ENCODE results near the gene CXCL3.

CXCL3 gene

DNA sequence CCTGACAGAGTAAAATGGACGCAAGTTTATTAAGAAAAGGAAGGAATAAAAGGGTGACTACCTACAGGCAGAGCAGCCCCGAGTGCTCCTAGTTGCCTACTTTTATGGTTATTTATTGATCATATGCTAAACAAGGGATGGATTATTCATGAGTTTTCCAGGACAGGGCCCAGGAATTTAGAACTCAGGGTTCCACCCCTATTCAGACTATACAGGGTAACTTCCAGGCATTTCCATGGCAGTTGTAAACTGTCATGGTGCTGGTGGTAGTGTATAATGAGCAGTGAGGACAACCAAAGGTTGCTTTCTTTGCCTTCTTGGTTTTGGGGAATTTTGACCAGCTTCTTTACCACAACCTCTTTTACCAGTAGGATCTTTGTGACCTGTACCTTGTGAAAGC lies 27.7 kb upstream of the CXCL3 start:
- Histone ChIP-seq H3K9me3 (ENCODE audit: control insufficient read depth, low read length) (no peaks in the 10 kb centered on the region), H3K4me1 (no peaks in the 10 kb centered on the region), H3K36me3 (ENCODE audit: control insufficient read depth, insufficient read depth, low read length) (peaks cover 3% of the 10 kb centered on the region), H3K27me3 (ENCODE audit: control insufficient read depth, insufficient read depth, low read length) (no peaks in the 10 kb centered on the region), H3K9ac (no peak overlapping the region), H3K4me3 (ENCODE audit: low read depth, low read length) (no peak overlapping the region), H3K79me2 (no peaks in the 10 kb centered on the region), H3K27ac (no peak overlapping the region), H3K4me2 (ENCODE audit: low read length) (no peak overlapping the region), H2AFZ (no peak overlapping the region)
- TF ChIP-seq, protein P1, sequence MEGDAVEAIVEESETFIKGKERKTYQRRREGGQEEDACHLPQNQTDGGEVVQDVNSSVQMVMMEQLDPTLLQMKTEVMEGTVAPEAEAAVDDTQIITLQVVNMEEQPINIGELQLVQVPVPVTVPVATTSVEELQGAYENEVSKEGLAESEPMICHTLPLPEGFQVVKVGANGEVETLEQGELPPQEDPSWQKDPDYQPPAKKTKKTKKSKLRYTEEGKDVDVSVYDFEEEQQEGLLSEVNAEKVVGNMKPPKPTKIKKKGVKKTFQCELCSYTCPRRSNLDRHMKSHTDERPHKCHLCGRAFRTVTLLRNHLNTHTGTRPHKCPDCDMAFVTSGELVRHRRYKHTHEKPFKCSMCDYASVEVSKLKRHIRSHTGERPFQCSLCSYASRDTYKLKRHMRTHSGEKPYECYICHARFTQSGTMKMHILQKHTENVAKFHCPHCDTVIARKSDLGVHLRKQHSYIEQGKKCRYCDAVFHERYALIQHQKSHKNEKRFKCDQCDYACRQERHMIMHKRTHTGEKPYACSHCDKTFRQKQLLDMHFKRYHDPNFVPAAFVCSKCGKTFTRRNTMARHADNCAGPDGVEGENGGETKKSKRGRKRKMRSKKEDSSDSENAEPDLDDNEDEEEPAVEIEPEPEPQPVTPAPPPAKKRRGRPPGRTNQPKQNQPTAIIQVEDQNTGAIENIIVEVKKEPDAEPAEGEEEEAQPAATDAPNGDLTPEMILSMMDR (IDR thresholded peaks at IDR 0.05) = no peak

DNA sequence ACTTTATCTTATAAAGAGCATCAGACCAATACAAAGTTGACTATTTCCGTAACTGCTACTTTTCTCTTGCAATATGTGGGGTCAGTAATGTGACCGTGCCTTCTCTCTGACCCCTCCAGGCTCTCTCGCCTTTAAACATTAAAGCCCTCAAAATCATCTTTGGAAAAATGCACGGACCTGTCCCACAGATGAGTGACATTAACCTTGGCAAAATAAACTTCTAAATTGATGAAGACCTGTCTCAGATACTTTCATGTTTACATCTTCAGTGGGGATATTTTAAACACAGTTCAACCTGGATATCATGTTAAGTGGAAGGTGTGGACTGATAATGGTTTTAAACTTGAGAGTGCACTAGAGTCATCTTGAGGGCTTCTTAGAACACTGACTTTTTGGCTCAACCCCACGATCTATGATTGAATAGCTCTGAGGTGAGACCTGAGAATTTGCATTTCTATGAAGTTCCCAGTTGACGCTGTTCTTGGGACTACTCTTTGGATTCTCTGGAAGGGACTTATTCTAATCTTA lies 26.7 kb upstream of the CXCL3 start:
- H3K4me1 ChIP-seq = no peaks in the 10 kb centered on the region
- no peak overlapping the region for H3K4me3 ChIP-seq (ENCODE audit: low read depth, low read length)
- peaks cover 3% of the 10 kb centered on the region for H3K36me3 ChIP-seq (ENCODE audit: control insufficient read depth, insufficient read depth, low read length)
- H2AFZ ChIP-seq = no peak overlapping the region
- H3K9me3 ChIP-seq (ENCODE audit: control insufficient read depth, low read length) = no peaks in the 10 kb centered on the region
- H3K27ac ChIP-seq = no peak overlapping the region
- TF ChIP-seq, protein P1 (IDR thresholded peaks at IDR 0.05) = no peak
- H3K9ac ChIP-seq = no peak overlapping the region
- no peaks in the 10 kb centered on the region for H3K27me3 ChIP-seq (ENCODE audit: control insufficient read depth, insufficient read depth, low read length)
- H3K79me2 ChIP-seq = no peaks in the 10 kb centered on the region
- H3K4me2 ChIP-seq (ENCODE audit: low read length) = no peak overlapping the region

DNA sequence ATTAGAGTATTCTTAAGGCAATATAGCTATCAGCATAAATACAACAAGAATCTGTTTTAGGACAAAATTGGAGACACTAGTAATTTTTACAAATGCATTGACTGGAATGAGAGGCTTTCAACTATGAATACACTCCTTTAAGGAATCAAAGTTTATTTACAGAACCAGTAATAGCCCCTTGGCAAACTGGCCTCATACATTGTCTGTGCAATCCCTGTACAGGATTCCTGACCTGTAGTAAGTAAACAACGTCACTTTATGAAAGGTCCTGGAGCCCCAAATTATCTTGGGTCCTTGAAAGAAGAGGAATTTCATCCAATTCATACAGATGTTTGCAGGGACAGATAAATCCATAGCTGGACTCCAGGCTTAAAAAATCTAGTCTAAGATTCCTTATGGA lies 25.4 kb upstream of the CXCL3 start:
- Histone ChIP-seq H3K4me1 (no peaks in the 10 kb centered on the region), H3K9me3 (ENCODE audit: control insufficient read depth, low read length) (no peaks in the 10 kb centered on the region), H3K27ac (no peak overlapping the region), H3K79me2 (no peaks in the 10 kb centered on the region), H3K27me3 (ENCODE audit: control insufficient read depth, insufficient read depth, low read length) (no peaks in the 10 kb centered on the region), H3K4me3 (ENCODE audit: low read depth, low read length) (no peak overlapping the region), H3K36me3 (ENCODE audit: control insufficient read depth, insufficient read depth, low read length) (peaks cover 3% of the 10 kb centered on the region), H3K9ac (no peak overlapping the region), H2AFZ (no peak overlapping the region), H3K4me2 (ENCODE audit: low read length) (no peak overlapping the region)
- TF ChIP-seq, protein P1 (IDR thresholded peaks at IDR 0.05) = no peak

DNA sequence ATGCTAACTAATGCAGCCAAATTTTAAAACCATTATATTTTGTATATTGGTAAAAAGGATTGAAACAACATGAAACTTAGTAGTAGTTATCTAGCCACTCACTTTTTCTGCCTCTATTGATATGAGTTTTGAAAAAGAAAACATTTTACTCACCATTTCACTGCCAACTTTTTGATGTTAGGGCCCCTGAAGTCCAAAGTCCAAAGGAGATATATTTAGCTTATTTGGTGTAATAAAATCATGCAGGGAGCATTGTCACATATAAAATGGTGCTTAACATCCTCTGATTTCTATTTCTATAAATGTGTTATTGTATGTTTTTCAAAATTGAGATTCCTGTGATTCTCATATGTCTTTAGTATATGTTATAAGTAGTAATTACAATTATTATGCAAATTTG lies 24.5 kb upstream of the CXCL3 start:
- Histone ChIP-seq H3K9ac (no peak overlapping the region), H3K27ac (no peak overlapping the region), H3K9me3 (ENCODE audit: control insufficient read depth, low read length) (no peaks in the 10 kb centered on the region), H2AFZ (no peak overlapping the region), H3K79me2 (no peaks in the 10 kb centered on the region), H3K4me3 (ENCODE audit: low read depth, low read length) (no peak overlapping the region), H3K36me3 (ENCODE audit: control insufficient read depth, insufficient read depth, low read length) (peaks cover 3% of the 10 kb centered on the region), H3K27me3 (ENCODE audit: control insufficient read depth, insufficient read depth, low read length) (no peaks in the 10 kb centered on the region), H3K4me1 (no peaks in the 10 kb centered on the region), H3K4me2 (ENCODE audit: low read length) (no peak overlapping the region)
- TF ChIP-seq, protein P1 (IDR thresholded peaks at IDR 0.05) = no peak

DNA sequence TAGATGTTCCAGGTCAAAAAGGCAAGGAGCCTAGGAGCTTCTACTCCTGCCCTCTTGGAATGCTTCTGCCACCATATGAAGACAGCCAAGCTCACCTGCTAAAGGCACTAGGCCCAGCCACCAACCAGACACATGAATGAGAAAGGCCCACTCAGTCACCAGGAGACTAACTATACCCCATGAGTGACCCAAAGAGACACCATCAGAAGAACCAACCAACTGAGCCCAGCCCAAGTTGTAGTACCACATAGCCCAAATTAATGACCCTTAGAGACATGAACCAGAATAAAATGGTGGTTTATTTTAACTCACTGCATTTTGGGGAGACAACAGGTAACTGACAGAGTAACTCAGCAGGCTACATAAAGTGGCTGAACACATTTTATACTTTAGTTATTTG lies 22.9 kb upstream of the CXCL3 start:
- Histone ChIP-seq H2AFZ (no peak overlapping the region), H3K4me1 (no peaks in the 10 kb centered on the region), H3K4me2 (ENCODE audit: low read length) (no peak overlapping the region), H3K4me3 (ENCODE audit: low read depth, low read length) (no peak overlapping the region), H3K9me3 (ENCODE audit: control insufficient read depth, low read length) (no peaks in the 10 kb centered on the region), H3K27ac (no peak overlapping the region), H3K27me3 (ENCODE audit: control insufficient read depth, insufficient read depth, low read length) (no peaks in the 10 kb centered on the region), H3K79me2 (no peaks in the 10 kb centered on the region), H3K9ac (no peak overlapping the region), H3K36me3 (ENCODE audit: control insufficient read depth, insufficient read depth, low read length) (peaks cover 3% of the 10 kb centered on the region)
- TF ChIP-seq, protein P1 (IDR thresholded peaks at IDR 0.05) = no peak
